ENCODE results near the gene DCAF8L1. TPM values are rescaled to one million over a fixed set of nuclear protein-coding genes. Genes with fewer than 3 reads are reported as not detected.

DCAF8L1 gene
- total and polyA plus RNA-seq, 10 of the 15 experiments (the other 5 are each of a cell fraction or from before 2014, with no cell fraction given): 0.11 TPM; not detected in 9

GRCh38 chrX:27997622-27998021, 16.4 kb upstream of the DCAF8L1 start (continued):
- no peak for TF ChIP-seq ATF2 (IDR thresholded peaks at IDR 0.05; ENCODE audit: low read length)

- BruUV-seq (replicated peaks): no TSS peak
- Histone ChIP-seq H3K4me1 (ENCODE audit: control insufficient read depth, insufficient read depth, low read length) (no peaks in the 10 kb centered on the region), H3K36me3 (ENCODE audit: control insufficient read depth in 2 of 2, insufficient read depth in 2 of 2, low read length in 1 of 2) (no peaks in the 10 kb centered on the region), H2AFZ (ENCODE audit: control insufficient read depth, low read depth, low read length) (no peak overlapping the region), H3K4me2 (ENCODE audit: control insufficient read depth, insufficient read depth) (no peak overlapping the region), H3K27me3 (replicated peaks in 1 of 2; ENCODE audit: control insufficient read depth in 2 of 2, insufficient read depth in 2 of 2, low read length in 1 of 2) (no peaks in the 10 kb centered on the region), H3K4me3 (no peak overlapping the region), H3K79me2 (ENCODE audit: control insufficient read depth, insufficient read depth, low read length) (no peaks in the 10 kb centered on the region), H3K9ac (ENCODE audit: control insufficient read depth, insufficient read depth, low read length) (no peak overlapping the region), H3K27ac (ENCODE audit: control insufficient read depth, insufficient read depth) (no peak overlapping the region), H4K20me1 (ENCODE audit: control insufficient read depth, insufficient read depth) (no peaks in the 10 kb centered on the region), H3K9me3 (replicated peaks; ENCODE audit: control insufficient read depth, insufficient read depth, low read length) (no peaks in the 10 kb centered on the region)
- FAIRE-seq (no peak), ATAC-seq (no peak), DNase-seq (ENCODE audit: low read depth, low spot score) (no peak)
- RAD21 ChIA-PET (ENCODE audit: unreplicated experiment): no interaction called here
- in situ Hi-C loops (cut with MboI): no loop called here
- intact Hi-C loops (cut with micrococcal nuclease; ENCODE audit: unreplicated experiment): no loop called here
- WGBS (ENCODE audit: insufficient coverage, insufficient replicate concordance, low lambda C conversion rate, missing lambda C conversion rate): 2% methylated on average over 3 of the region's 3 CpGs
- CTCF ChIA-PET: interaction anchor here (1.1 to 1.6 kb wide), 2 partner anchors 10 to 18 kb away, joined by 3 to 6 read pairs; no protein-coding TSS in a partner anchor
- SMC1A ChIA-PET (ENCODE audit: uncharacterized antibody, unreplicated experiment): interaction anchor here (0.7 to 1.3 kb wide), 3 partner anchors 8 to 25 kb away, joined by 3 to 4 read pairs (median 4); no protein-coding TSS in a partner anchor
- POLR2A ChIA-PET: interaction anchor here (0.7 kb wide), 1 partner anchor 15 kb away, joined by 3 read pairs; no protein-coding TSS in a partner anchor
- TF ChIP-seq SMC3 (IDR thresholded peaks at IDR 0.05; ENCODE audit: borderline replicate concordance, low read length) (no peak), MAX (IDR thresholded peaks at IDR 0.05; ENCODE audit: low read depth, low read length) (no peak), ZNF622 (IDR thresholded peaks at IDR 0.05) (no peak), HSF1 (IDR thresholded peaks at IDR 0.05; ENCODE audit: low read depth, low read length) (no peak), POU2F2 (IDR thresholded peaks at IDR 0.05; ENCODE audit: borderline replicate concordance, low read depth, low read length) (no peak), CHD4 (IDR thresholded peaks at IDR 0.05) (no peak), ATF2 (IDR thresholded peaks at IDR 0.05; ENCODE audit: low read length) (no peak), REST (IDR thresholded peaks at IDR 0.05; ENCODE audit: low read depth, low read length) (no peak), IRF4 (IDR thresholded peaks at IDR 0.05; ENCODE audit: low read depth, low read length) (no peak), FOXK2 (IDR thresholded peaks at IDR 0.05) (no peak), DPF2 (IDR thresholded peaks at IDR 0.05) (no peak), EED (IDR thresholded peaks at IDR 0.05; ENCODE audit: low read depth) (no peak), E2F4 (IDR thresholded peaks at IDR 0.05; ENCODE audit: low read depth, low read length) (no peak), TCF12 (IDR thresholded peaks at IDR 0.05; ENCODE audit: low read depth, low read length) (no peak), BCL11A (IDR thresholded peaks at IDR 0.05; ENCODE audit: low read depth, low read length) (no peak)
These were observed 14.9 kb upstream of the DCAF8L1 start for GRCh38 chrX:27996132-27996531.

Data from GM12878 (cell line).